Cardiac fibroblast (primary cell): ENCODE results near the gene PPARA.
"Not testable (repeated sequence)": the region's sequence is repeated elsewhere in the genome, so short reads cannot be mapped to it uniquely, and the experiment has no call there.

ENCODE experiments used
- DNase-seq, 2 donors: peaks; one replicate each; pipeline versions ENCODE4 v3.0.0 to v3.0.0-alpha.2; 2010; ENCODE audit warnings: low read depth in 2 of 2
- H3K4me3 ChIP-seq, 2 donors: replicated peaks in 1 of 2; 1 replicate in 1 of 2; 2 replicates in 1 of 2; pipeline ENCODE4 v1.5.1; 2011; ENCODE audit warnings: low read depth in 2 of 2, low read length in 2 of 2, mild to moderate bottlenecking in 2 of 2, moderate library complexity in 1 of 2
- CTCF ChIP-seq: IDR thresholded peaks from one replicate; pipeline ENCODE4 v1.5.1; 2011; ENCODE audit warnings: low read depth, mild to moderate bottlenecking, low read length, inconsistent platforms

PPARA gene

GRCh38 chr22:46134111-46134705, 16.1 kb upstream of the PPARA start:
- no peak for DNase-seq
- no peak overlapping the region for H3K4me3 ChIP-seq
- no peak for TF ChIP-seq CTCF

GRCh38 chr22:46135611-46136485, 14.5 kb upstream of the PPARA start:
- H3K4me3 ChIP-seq = no peak overlapping the region
- no peak for DNase-seq
- no peak for TF ChIP-seq CTCF

GRCh38 chr22:46136486-46137217, 13.7 kb upstream of the PPARA start:
- TF ChIP-seq CTCF = no peak
- no peak for DNase-seq

GRCh38 chr22:46137218-46137766, 13.0 kb upstream of the PPARA start:
- no peak for DNase-seq
- TF ChIP-seq CTCF = no peak
- H3K4me3 ChIP-seq = no peak overlapping the region

More at GRCh38 chr22:46136486-46137217, 13.7 kb upstream of the PPARA start:
- H3K4me3 ChIP-seq = no peak overlapping the region

- no peak for DNase-seq
- TF ChIP-seq CTCF = no peak
- no peak overlapping the region for H3K4me3 ChIP-seq
Observed at GRCh38 chr22:46138058-46138797, 12.1 kb upstream of the PPARA start.

- not testable (repeated sequence) for DNase-seq
Observed at GRCh38 chr22:46139417-46139816, 10.9 kb upstream of the PPARA start.

More at GRCh38 chr22:46139417-46139816, 10.9 kb upstream of the PPARA start:
- H3K4me3 ChIP-seq = not testable (repeated sequence)
